GM12865 (cell line): ENCODE data around the gene FHIT.
A peak's percentile ranks its signal among the peaks of the same experiment; 100 is the strongest.

Source experiments
- DNase-seq: peaks from one replicate; pipeline ENCODE4 v3.0.0; 2010; ENCODE audit warnings: low read depth
- H3K4me3 ChIP-seq: 2 replicates; pipeline ENCODE4 v1.5.1; 2011; ENCODE audit warnings: mild to moderate bottlenecking, low read depth, low read length, control low read depth
- TF ChIP-seq, protein P1 (sequence below): IDR thresholded peaks from 2 replicates; pipeline ENCODE4 v1.5.1; 2011; ENCODE audit warnings: low read length, control low read depth, low read depth, inconsistent platforms; ENCODE audit not compliant: insufficient read depth; ENCODE audit errors: missing control alignments

FHIT gene

DNA sequence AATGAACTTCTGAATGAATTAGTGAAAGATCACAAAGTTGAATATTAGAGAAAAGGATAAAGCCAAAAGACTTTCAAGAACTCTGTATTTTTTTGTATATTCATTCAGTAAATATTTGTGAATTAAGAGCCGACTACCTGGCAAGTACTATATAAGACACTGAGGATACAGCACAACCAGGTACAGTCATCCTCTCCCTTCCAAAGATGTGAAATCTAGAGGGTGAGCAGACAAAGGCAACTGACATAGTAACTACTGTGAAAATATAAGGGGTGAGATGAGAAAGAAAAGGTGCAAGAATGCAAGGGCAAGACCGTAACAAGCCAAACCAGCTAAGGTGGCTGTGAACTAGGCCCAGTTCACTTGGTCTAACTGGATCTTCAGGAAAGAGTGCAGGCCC, 1226.9 kb downstream of the FHIT start:
- no peak overlapping the region for H3K4me3 ChIP-seq
- TF ChIP-seq, protein P1, sequence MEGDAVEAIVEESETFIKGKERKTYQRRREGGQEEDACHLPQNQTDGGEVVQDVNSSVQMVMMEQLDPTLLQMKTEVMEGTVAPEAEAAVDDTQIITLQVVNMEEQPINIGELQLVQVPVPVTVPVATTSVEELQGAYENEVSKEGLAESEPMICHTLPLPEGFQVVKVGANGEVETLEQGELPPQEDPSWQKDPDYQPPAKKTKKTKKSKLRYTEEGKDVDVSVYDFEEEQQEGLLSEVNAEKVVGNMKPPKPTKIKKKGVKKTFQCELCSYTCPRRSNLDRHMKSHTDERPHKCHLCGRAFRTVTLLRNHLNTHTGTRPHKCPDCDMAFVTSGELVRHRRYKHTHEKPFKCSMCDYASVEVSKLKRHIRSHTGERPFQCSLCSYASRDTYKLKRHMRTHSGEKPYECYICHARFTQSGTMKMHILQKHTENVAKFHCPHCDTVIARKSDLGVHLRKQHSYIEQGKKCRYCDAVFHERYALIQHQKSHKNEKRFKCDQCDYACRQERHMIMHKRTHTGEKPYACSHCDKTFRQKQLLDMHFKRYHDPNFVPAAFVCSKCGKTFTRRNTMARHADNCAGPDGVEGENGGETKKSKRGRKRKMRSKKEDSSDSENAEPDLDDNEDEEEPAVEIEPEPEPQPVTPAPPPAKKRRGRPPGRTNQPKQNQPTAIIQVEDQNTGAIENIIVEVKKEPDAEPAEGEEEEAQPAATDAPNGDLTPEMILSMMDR: no peak
- DNase-seq: no peak

DNA sequence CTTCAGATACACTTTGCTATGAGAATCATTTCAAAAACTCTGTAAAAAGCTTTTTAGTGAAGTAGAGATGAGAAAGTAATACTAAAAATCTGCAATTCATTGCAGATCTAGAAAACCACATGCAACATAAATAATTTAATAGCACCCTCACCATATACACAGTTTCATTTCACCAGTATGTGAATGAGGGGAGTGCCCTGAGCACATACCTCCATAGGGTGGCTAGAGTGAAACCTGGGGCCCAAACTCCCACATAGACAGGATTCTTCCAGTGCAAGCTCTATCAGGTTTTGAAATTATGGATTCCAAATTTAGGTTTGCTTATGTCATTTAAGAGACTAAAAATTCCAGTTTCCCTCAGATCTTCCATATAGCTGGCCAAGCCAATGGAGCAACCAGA, 1228.1 kb downstream of the FHIT start:
- TF ChIP-seq, protein P1: no peak
- no peak overlapping the region for H3K4me3 ChIP-seq
- DNase-seq: no peak

DNA sequence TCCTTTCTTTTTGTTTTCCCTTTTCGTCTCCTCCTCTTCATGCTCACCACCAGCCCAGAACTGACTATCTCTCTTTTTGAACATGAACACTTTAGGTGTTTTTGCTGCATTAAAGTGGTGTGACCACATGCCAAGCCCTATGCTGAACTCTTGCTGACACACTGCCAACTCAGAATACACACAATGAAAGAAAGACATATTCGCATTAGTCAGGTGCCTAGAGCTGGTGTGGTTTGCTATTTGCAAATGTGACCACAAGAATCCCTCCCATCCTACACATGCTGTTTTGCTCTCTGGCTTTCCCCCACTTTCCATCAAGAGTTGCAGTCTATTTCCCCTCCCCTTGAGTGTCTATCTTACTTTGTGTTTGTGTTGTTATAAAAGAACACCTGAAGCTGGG, 1233.6 kb downstream of the FHIT start:
- no peak overlapping the region for H3K4me3 ChIP-seq
- TF ChIP-seq, protein P1: no peak
- peak; percentile 65 for DNase-seq

DNA sequence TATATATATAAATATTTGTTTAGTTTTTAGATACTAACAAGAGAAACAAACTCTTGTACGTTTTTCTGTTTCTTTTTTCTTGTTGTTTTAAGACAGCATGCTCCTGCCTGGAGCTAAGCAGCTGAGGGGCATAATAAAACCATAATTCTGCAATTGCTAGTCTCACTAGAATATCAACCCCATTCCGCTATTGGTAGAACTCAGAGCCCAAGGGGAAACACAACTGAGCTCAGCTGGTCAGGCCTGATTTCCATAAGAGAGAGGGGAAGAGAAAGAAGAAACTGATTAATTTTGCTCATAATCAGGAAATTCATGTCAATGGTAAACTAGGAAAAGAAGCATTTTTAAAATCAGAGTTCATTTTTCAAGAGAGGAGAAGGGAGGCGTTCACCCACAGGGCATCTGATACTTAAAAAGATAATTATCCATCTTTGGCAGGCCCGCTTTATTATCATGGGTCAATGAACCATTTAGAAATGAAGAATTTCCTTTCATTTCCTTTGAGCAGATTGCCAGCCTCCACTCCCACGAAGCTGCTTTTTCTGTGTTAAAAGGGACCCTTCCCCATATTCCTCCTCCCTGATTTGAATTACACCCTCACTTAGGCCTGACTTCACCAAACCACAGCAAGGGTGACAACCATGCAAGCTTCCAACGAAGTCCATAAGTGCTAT, 1236.1 kb downstream of the FHIT start:
- TF ChIP-seq, protein P1: no peak
- DNase-seq: no peak
- no peak overlapping the region for H3K4me3 ChIP-seq

DNA sequence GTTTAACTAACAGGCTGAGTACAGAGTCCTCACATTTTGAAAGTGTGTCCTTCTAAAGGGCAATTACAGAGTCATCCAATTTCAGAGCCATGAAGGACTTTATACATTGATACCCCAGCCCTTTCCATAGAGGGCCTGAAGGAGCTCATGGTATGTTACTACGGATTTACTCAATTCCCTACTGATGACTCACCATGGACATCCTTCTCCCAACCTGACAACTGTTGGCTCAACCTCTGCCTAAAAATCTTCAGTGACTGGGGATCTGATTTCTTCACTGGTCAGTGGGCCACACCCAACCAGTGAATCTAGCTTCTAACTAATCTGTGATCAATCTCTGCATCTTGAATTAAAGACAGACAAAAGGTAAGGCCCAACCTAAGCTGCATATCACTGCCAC, 1238.0 kb downstream of the FHIT start:
- TF ChIP-seq, protein P1: no peak
- DNase-seq: no peak
- no peak overlapping the region for H3K4me3 ChIP-seq

DNA sequence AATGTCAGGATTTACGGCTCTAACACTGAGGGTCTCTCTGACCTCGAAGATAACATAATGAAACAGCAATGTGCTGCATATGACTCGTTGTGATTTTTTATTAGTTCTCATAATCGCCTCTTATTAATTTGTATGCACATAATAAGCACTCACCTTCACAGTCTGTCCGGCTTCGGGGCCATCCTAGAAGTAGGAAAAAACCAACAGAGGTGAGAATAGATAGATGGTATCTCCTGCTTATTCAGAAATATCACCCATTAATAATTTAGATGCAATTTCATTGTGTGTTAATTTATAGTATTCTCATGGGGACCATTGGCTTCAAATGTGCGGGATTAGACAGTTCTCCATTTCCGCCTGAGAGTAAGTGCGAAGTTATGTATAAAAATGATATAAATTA, 1240.0 kb downstream of the FHIT start:
- no peak for DNase-seq
- TF ChIP-seq, protein P1: no peak
- peak overlapping the region; percentile 15; the same call in 1 of the 2 replicates for H3K4me3 ChIP-seq

DNA sequence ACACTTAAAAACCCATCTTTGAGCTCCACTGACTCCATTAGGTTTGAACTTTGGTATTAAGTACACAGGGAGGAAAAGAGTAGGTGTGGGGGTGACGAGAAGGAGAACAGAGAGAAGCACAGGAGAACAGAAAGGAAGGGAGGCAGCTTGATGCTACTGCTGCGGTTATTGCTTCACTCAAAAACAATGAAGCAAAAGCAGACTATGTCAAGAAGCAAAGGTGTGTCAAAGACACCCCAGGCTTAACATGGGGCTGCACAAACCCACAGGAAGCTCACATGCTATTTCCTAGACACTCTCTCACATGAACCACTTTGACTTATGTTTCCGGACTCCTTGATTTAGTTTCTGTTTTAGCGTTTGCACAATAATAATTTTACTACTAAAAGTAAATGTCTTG, 1240.5 kb downstream of the FHIT start:
- peak overlapping the region; percentile 15; the same call in 1 of the 2 replicates for H3K4me3 ChIP-seq
- TF ChIP-seq, protein P1: no peak
- peak; percentile 83 for DNase-seq
